ENCODE measurements around the gene GADL1.

DNA sequence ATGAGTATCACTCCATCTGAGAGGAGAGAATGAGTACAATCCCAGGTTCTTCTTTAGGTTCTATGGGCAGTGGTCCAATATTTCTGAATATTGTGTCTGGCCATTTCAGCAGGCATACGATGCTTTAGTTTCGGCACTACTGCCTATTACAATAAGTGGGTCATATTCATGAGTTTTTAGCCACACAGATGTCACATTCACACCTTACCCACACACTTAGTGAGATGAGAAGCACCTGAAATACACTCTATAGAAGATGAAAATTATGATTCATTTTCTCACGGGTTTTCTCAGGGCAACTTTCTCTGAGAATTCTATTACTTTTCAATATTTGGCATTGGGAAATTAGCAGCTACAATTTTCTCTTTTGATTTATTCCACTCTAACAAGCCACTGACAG is 155.9 kb downstream of the GADL1 start:
- no peak for TF ChIP-seq ELF4 (IDR thresholded peaks at IDR 0.05)
- TF ChIP-seq TARDBP (IDR thresholded peaks at IDR 0.05): no peak
- TF ChIP-seq ZNF384 (IDR thresholded peaks at IDR 0.05): no peak
- TF ChIP-seq FOXM1 (IDR thresholded peaks at IDR 0.05; ENCODE audit: borderline replicate concordance): no peak
- TF ChIP-seq CTBP1 (IDR thresholded peaks at IDR 0.05; ENCODE audit: borderline replicate concordance): no peak
- TF ChIP-seq SP1 (IDR thresholded peaks at IDR 0.05): no peak
- no peak for TF ChIP-seq BHLHE40 (IDR thresholded peaks at IDR 0.05; ENCODE audit: borderline replicate concordance)
- no peak for TF ChIP-seq SUZ12 (IDR thresholded peaks at IDR 0.05)
- no peak for TF ChIP-seq LEF1 (IDR thresholded peaks at IDR 0.05; ENCODE audit: borderline replicate concordance)
- no peak for TF ChIP-seq ARNT (IDR thresholded peaks at IDR 0.05)
- TF ChIP-seq NFRKB (IDR thresholded peaks at IDR 0.05): no peak
- TF ChIP-seq, protein P1, sequence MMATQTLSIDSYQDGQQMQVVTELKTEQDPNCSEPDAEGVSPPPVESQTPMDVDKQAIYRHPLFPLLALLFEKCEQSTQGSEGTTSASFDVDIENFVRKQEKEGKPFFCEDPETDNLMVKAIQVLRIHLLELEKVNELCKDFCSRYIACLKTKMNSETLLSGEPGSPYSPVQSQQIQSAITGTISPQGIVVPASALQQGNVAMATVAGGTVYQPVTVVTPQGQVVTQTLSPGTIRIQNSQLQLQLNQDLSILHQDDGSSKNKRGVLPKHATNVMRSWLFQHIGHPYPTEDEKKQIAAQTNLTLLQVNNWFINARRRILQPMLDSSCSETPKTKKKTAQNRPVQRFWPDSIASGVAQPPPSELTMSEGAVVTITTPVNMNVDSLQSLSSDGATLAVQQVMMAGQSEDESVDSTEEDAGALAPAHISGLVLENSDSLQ (IDR thresholded peaks at IDR 0.05): no peak
